ENCODE results near the gene ENTPD7.

- TF ChIP-seq, protein P1, sequence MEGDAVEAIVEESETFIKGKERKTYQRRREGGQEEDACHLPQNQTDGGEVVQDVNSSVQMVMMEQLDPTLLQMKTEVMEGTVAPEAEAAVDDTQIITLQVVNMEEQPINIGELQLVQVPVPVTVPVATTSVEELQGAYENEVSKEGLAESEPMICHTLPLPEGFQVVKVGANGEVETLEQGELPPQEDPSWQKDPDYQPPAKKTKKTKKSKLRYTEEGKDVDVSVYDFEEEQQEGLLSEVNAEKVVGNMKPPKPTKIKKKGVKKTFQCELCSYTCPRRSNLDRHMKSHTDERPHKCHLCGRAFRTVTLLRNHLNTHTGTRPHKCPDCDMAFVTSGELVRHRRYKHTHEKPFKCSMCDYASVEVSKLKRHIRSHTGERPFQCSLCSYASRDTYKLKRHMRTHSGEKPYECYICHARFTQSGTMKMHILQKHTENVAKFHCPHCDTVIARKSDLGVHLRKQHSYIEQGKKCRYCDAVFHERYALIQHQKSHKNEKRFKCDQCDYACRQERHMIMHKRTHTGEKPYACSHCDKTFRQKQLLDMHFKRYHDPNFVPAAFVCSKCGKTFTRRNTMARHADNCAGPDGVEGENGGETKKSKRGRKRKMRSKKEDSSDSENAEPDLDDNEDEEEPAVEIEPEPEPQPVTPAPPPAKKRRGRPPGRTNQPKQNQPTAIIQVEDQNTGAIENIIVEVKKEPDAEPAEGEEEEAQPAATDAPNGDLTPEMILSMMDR (IDR thresholded peaks at IDR 0.05), result no peak
- TF ChIP-seq EZH2 (IDR thresholded peaks at IDR 0.05; ENCODE audit: borderline replicate concordance, insufficient read depth, low read depth, low read length, poor library complexity, severe bottlenecking), result no peak
These were observed 2.9 kb upstream of the ENTPD7 start for GRCh38 chr10:99656199-99657064.

All from B cell (primary cell).